NCI-H510A (cell line): ENCODE results near the gene VSIG10L2.
"Not testable (repeated sequence)": the region's sequence is repeated elsewhere in the genome, so short reads cannot be mapped to it uniquely, and the experiment has no call there.

Source experiments
- DNase-seq: peaks from one replicate; lab custom pipeline; 2025; lab: John Stamatoyannopoulos, UW

The VSIG10L2 gene

GRCh38 chr11:125945797-125946520, at the start of gene VSIG10L2:
TSS of gene VSIG10L2 (plus strand) at chr11:125946044. CDS start at chr11:125946056, 12 bp downstream.
- DNase-seq = no peak

GRCh38 chr11:125901872-125902271, 44.0 kb upstream of the VSIG10L2 start:
- no peak for DNase-seq

- no peak for DNase-seq
These were observed 43.4 kb upstream of the VSIG10L2 start for GRCh38 chr11:125902277-125902926.

- peak; percentile 86 for DNase-seq
These were observed 42.7 kb upstream of the VSIG10L2 start, which contains the start of gene PUS3 for GRCh38 chr11:125902927-125903710. TSS of gene PUS3 (minus strand) at chr11:125903206. CDS start at chr11:125896284, 6,922 bp downstream.

GRCh38 chr11:125903711-125904659, 41.9 kb upstream of the VSIG10L2 start, which contains the start of gene DDX25:
TSS of gene DDX25 (plus strand) at chr11:125904508. CDS start at chr11:125904518, 10 bp downstream.
- DNase-seq = peak; percentile 35

GRCh38 chr11:125904678-125905077, 41.2 kb upstream of the VSIG10L2 start:
- no peak for DNase-seq

- DNase-seq = no peak
These were observed 35.5 kb upstream of the VSIG10L2 start for GRCh38 chr11:125910226-125910849.

GRCh38 chr11:125914601-125915000, 31.2 kb upstream of the VSIG10L2 start:
- not testable (repeated sequence) for DNase-seq

- DNase-seq = no peak
These were observed 29.0 kb upstream of the VSIG10L2 start for GRCh38 chr11:125916683-125917347.

- no peak for DNase-seq
These were observed 27.6 kb upstream of the VSIG10L2 start for GRCh38 chr11:125918140-125918840.

- no peak for DNase-seq
These were observed 24.8 kb upstream of the VSIG10L2 start for GRCh38 chr11:125921042-125921441.

GRCh38 chr11:125922156-125922555, 23.7 kb upstream of the VSIG10L2 start:
- DNase-seq = no peak

GRCh38 chr11:125923012-125923579, 22.7 kb upstream of the VSIG10L2 start:
- peak; percentile 14 for DNase-seq

GRCh38 chr11:125923633-125924032, 22.2 kb upstream of the VSIG10L2 start:
- DNase-seq = no peak

GRCh38 chr11:125924384-125925007, 21.3 kb upstream of the VSIG10L2 start:
- DNase-seq = no peak

GRCh38 chr11:125925247-125925740, 20.6 kb upstream of the VSIG10L2 start:
- no peak for DNase-seq

- no peak for DNase-seq
These were observed 20.0 kb upstream of the VSIG10L2 start for GRCh38 chr11:125925804-125926203.

GRCh38 chr11:125926682-125927081, 19.2 kb upstream of the VSIG10L2 start:
- DNase-seq = no peak
